Lower leg skin (tissue), 4 donors: ENCODE data around the gene SPIRE2. TPM values are rescaled to one million over a fixed set of nuclear protein-coding genes. Genes with fewer than 3 reads are reported as not detected.
"Not testable (repeated sequence)": the region's sequence is repeated elsewhere in the genome, so short reads cannot be mapped to it uniquely, and the experiment has no call there.

Experiments used
- DNase-seq, 2 donors: peaks; one replicate each; pipeline ENCODE4 v3.0.0-alpha.2; 2019; ENCODE audit warnings: low spot score in 2 of 2
- H3K4me3 ChIP-seq: fragments of 200-600 bp; sonication (generic); 2 replicates; pipeline ENCODE4 v1.5.1; 2017; ENCODE audit warnings: mild to moderate bottlenecking, low read depth; ENCODE audit not compliant: poor library complexity, severe bottlenecking
- CTCF ChIP-seq, 3 donors: fragments of 450-650 bp; IDR thresholded peaks; one replicate each; pipeline ENCODE4 v1.5.1; 2016; ENCODE audit warnings: antibody characterized with exemption in 3 of 3, mild to moderate bottlenecking in 3 of 3, moderate library complexity in 2 of 3
- POLR2A ChIP-seq, 2 donors: fragments of 450-650 bp; IDR thresholded peaks; one replicate each; pipeline ENCODE4 v1.6.1; 2016 to 2017; ENCODE audit warnings: antibody characterized with exemption in 2 of 2, mild to moderate bottlenecking in 1 of 2, moderate library complexity in 1 of 2
- WGBS, 2 donors: methylation state at CpG; one replicate each; pipeline ENCODE4 v1.1.5; 2018; 5-methylcytosine and 5-hydroxymethylcytosine counted together
- intact Hi-C: fragments of 100-400 bp; cut with DNase I; formaldehyde crosslinking; loops from one replicate; pipeline ENCODE4 v1.15.0; 2023; ENCODE audit warnings: low total_unique reads
- total RNA-seq, 4 donors: library from RNA; depleted of rRNA; stranded (reverse); fragments of >200 nt; gene quantifications; one replicate each; pipeline ENCODE4 v1.1.0, GENCODE V29; 2016

Gene SPIRE2
- total RNA-seq, 4 donors from 2014 or later: 2.0 to 5.9 (median 3.9) TPM

GRCh38 chr16:89821438-89822187, 6.7 kb upstream of the SPIRE2 start:
- WGBS, 2 donors: 91 to 94% methylated on average over 23 of the region's 23 CpGs
- intact Hi-C loops: no loop called here
- no peak overlapping the region for H3K4me3 ChIP-seq

GRCh38 chr16:89822188-89823086, 5.8 kb upstream of the SPIRE2 start:
- intact Hi-C loops: no loop called here
- WGBS, 2 donors: 86 to 90% methylated on average over 19 of the region's 19 CpGs
- no peak for TF ChIP-seq POLR2A (IDR thresholded peaks at IDR 0.05)
- TF ChIP-seq CTCF (IDR thresholded peaks at IDR 0.05): peak in 1 of 3 donors; percentile 15
- H3K4me3 ChIP-seq: no peak overlapping the region
- DNase-seq: no peak

More at GRCh38 chr16:89821438-89822187, 6.7 kb upstream of the SPIRE2 start:
- TF ChIP-seq POLR2A (IDR thresholded peaks at IDR 0.05): no peak
- no peak for TF ChIP-seq CTCF (IDR thresholded peaks at IDR 0.05)
- DNase-seq: no peak

GRCh38 chr16:89823087-89823823, 5.0 kb upstream of the SPIRE2 start:
- DNase-seq: no peak
- intact Hi-C loops: no loop called here
- TF ChIP-seq POLR2A (IDR thresholded peaks at IDR 0.05) (no peak), CTCF (IDR thresholded peaks at IDR 0.05) (no peak)
- H3K4me3 ChIP-seq: no peak overlapping the region
- 86 to 90% methylated on average over 8 of the region's 8 CpGs for WGBS, 2 donors

- H3K4me3 ChIP-seq, DNase-seq, intact Hi-C loops: not testable (repeated sequence)
- 78 to 85% methylated on average over 5 of the region's 5 CpGs for whole genome bisulfite sequencing, 2 donors
Measured at GRCh38 chr16:89823824-89824148, 4.5 kb upstream of the SPIRE2 start.

GRCh38 chr16:89826531-89827382, 1.5 kb upstream of the SPIRE2 start:
- WGBS, 2 donors: 87% methylated on average over 26 of the region's 26 CpGs
- DNase-seq: no peak
- H3K4me3 ChIP-seq: no peak overlapping the region
- TF ChIP-seq CTCF (IDR thresholded peaks at IDR 0.05): no peak
- no peak for TF ChIP-seq POLR2A (IDR thresholded peaks at IDR 0.05)
- intact Hi-C loops: no loop called here
